SK-N-SH (cell line): Measurements from ENCODE around the gene SLC24A4.

Experiments
- PBX3 ChIP-seq: IDR thresholded peaks from 2 replicates; pipeline ENCODE4; 2012
- USF1 ChIP-seq: IDR thresholded peaks from 2 replicates; pipeline ENCODE4 v1.4.0; 2012; ENCODE audit warnings: low read depth, borderline replicate concordance

- TF ChIP-seq PBX3 (no peak), USF1 (no peak)
Observed at GRCh38 chr14:92356677-92357076, 33.7 kb downstream of the SLC24A4 start.
